ENCODE data around the gene KEAP1. TPM values are rescaled to one million over a fixed set of nuclear protein-coding genes. Genes with fewer than 3 reads are reported as not detected.
A peak's percentile ranks its signal among the peaks of the same experiment; 100 is the strongest.

The KEAP1 gene
- total and polyA plus RNA-seq, 2 of the 13 experiments (the other 11 are each of a cell fraction or from before 2014, with no cell fraction given), result 56.7 to 72.9 TPM

DNA sequence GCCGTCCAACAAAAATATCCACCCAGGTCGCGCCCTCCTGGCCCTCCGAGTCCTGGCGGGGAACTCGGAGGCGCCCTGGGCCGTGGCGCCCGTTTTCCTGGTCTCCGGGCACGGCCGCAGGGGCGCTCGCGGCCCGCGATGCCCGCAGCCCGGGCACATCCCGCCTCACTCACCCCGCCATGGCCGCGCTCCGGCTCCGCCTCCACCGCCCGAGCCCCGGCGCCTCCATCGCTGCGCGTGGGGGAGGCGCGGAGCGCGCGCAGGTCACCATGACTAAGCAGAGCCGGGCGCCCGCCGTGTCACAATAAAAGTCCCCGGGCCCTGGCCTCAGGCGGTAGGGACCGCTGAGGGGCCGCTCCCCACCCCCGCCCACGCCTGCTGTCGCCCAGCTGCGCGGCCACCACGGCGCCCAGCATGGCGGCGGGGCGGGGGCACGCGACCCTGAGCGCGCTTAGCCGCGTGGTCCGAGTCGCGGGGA is 593 bp downstream of the KEAP1 start (continued):
- TF ChIP-seq, protein P1, sequence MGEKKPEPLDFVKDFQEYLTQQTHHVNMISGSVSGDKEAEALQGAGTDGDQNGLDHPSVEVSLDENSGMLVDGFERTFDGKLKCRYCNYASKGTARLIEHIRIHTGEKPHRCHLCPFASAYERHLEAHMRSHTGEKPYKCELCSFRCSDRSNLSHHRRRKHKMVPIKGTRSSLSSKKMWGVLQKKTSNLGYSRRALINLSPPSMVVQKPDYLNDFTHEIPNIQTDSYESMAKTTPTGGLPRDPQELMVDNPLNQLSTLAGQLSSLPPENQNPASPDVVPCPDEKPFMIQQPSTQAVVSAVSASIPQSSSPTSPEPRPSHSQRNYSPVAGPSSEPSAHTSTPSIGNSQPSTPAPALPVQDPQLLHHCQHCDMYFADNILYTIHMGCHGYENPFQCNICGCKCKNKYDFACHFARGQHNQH (CRISPR knock-in tag; IDR thresholded peaks at IDR 0.05), result no peak; the same call in 1 of the 2 replicates
- TF ChIP-seq ZNF564 (CRISPR knock-in tag; IDR thresholded peaks at IDR 0.05), result no peak
- TF ChIP-seq, protein P2, sequence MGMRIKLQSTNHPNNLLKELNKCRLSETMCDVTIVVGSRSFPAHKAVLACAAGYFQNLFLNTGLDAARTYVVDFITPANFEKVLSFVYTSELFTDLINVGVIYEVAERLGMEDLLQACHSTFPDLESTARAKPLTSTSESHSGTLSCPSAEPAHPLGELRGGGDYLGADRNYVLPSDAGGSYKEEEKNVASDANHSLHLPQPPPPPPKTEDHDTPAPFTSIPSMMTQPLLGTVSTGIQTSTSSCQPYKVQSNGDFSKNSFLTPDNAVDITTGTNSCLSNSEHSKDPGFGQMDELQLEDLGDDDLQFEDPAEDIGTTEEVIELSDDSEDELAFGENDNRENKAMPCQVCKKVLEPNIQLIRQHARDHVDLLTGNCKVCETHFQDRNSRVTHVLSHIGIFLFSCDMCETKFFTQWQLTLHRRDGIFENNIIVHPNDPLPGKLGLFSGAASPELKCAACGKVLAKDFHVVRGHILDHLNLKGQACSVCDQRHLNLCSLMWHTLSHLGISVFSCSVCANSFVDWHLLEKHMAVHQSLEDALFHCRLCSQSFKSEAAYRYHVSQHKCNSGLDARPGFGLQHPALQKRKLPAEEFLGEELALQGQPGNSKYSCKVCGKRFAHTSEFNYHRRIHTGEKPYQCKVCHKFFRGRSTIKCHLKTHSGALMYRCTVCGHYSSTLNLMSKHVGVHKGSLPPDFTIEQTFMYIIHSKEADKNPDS (CRISPR knock-in tag; IDR thresholded peaks at IDR 0.05), result 0 out of 2 replicates have a peak, but pooled peaks have one; percentile 23
- no peak for TF ChIP-seq HNF1A (IDR thresholded peaks at IDR 0.05; ENCODE audit: low read depth)
- peak; percentile 81 for TF ChIP-seq HNF1A (CRISPR knock-in tag; IDR thresholded peaks at IDR 0.05; ENCODE audit: borderline replicate concordance)
- TF ChIP-seq STAT5B (CRISPR knock-in tag; IDR thresholded peaks at IDR 0.05), result 0 out of 2 replicates have a peak, but pooled peaks have one; percentile 59
- TF ChIP-seq ZNF780A (CRISPR knock-in tag; IDR thresholded peaks at IDR 0.05), result no peak; the same call in 1 of the 2 replicates
- no peak for TF ChIP-seq ARHGAP35 (CRISPR knock-in tag; IDR thresholded peaks at IDR 0.05; ENCODE audit: borderline replicate concordance)
- peak; percentile 58; the same call in 1 of the 2 replicates for TF ChIP-seq MED1 (CRISPR knock-in tag; IDR thresholded peaks at IDR 0.05)
- TF ChIP-seq ZNF430 (CRISPR knock-in tag; IDR thresholded peaks at IDR 0.05), result no peak; the same call in 1 of the 2 replicates
- TF ChIP-seq MED8 (CRISPR knock-in tag; IDR thresholded peaks at IDR 0.05; ENCODE audit: insufficient replicate concordance), result peak; percentile 47
- peak; percentile 100 for TF ChIP-seq MYNN (CRISPR knock-in tag; IDR thresholded peaks at IDR 0.05; ENCODE audit: low read depth)
- TF ChIP-seq ZNF713 (CRISPR knock-in tag; IDR thresholded peaks at IDR 0.05), result peak; percentile 83; the same call in 1 of the 2 replicates
- no peak for TF ChIP-seq ZNF350 (CRISPR knock-in tag; IDR thresholded peaks at IDR 0.05; ENCODE audit: borderline replicate concordance, low read depth)
- TF ChIP-seq, protein P3, sequence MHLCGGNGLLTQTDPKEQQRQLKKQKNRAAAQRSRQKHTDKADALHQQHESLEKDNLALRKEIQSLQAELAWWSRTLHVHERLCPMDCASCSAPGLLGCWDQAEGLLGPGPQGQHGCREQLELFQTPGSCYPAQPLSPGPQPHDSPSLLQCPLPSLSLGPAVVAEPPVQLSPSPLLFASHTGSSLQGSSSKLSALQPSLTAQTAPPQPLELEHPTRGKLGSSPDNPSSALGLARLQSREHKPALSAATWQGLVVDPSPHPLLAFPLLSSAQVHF (CRISPR knock-in tag; IDR thresholded peaks at IDR 0.05), result peak; percentile 95
- no peak for TF ChIP-seq LCORL (IDR thresholded peaks at IDR 0.05)
- 0 out of 2 replicates have a peak, but pooled peaks have one; percentile 33 for TF ChIP-seq LCORL (CRISPR knock-in tag; IDR thresholded peaks at IDR 0.05)
- TF ChIP-seq SKI (IDR thresholded peaks at IDR 0.05; ENCODE audit: partially characterized antibody), result peak; percentile 73
- TF ChIP-seq SRY (CRISPR knock-in tag; IDR thresholded peaks at IDR 0.05), result no peak
- no peak; the same call in 1 of the 2 replicates for TF ChIP-seq SMYD3 (CRISPR knock-in tag; IDR thresholded peaks at IDR 0.05)
- TF ChIP-seq ZNF644 (CRISPR knock-in tag; IDR thresholded peaks at IDR 0.05; ENCODE audit: low read depth), result no peak
- TF ChIP-seq, protein P4, sequence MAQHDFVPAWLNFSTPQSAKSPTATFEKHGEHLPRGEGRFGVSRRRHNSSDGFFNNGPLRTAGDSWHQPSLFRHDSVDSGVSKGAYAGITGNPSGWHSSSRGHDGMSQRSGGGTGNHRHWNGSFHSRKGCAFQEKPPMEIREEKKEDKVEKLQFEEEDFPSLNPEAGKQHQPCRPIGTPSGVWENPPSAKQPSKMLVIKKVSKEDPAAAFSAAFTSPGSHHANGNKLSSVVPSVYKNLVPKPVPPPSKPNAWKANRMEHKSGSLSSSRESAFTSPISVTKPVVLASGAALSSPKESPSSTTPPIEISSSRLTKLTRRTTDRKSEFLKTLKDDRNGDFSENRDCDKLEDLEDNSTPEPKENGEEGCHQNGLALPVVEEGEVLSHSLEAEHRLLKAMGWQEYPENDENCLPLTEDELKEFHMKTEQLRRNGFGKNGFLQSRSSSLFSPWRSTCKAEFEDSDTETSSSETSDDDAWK (CRISPR knock-in tag; IDR thresholded peaks at IDR 0.05), result no peak

All from HepG2 (cell line).